Uterus (tissue), 4 donors: ENCODE results near the gene APPBP2. TPM values are rescaled to one million over a fixed set of nuclear protein-coding genes. Genes with fewer than 3 reads are reported as not detected.

Source experiments
- DNase-seq, 2 donors: peaks; one replicate each; pipeline ENCODE4 v3.0.0-alpha.2; 2019 to 2020
- H3K27ac ChIP-seq, 2 donors: fragments of 200-600 bp; sonication (generic); 1 replicate in 1 of 2; 2 replicates in 1 of 2; pipeline ENCODE4 v1.5.1; 2016 to 2018
- H3K27me3 ChIP-seq, 2 donors: fragments of 200-600 bp; sonication (generic); one replicate each; pipeline ENCODE4 v1.5.1; 2018 to 2019; ENCODE audit warnings: control low read depth in 1 of 2
- H3K36me3 ChIP-seq, 2 donors: fragments of 200-600 bp; sonication (generic); one replicate each; pipeline ENCODE4 v1.5.1; 2019; ENCODE audit warnings: control low read depth in 1 of 2
- H3K4me1 ChIP-seq, 2 donors: fragments of 200-600 bp; sonication (generic); one replicate each; pipeline ENCODE4 v1.5.1; 2018 to 2019; ENCODE audit warnings: control low read depth in 1 of 2
- H3K4me3 ChIP-seq, 2 donors: fragments of 200-600 bp; sonication (generic); 1 replicate in 1 of 2; 2 replicates in 1 of 2; pipeline ENCODE4 v1.5.1; 2018 to 2019; ENCODE audit warnings: mild to moderate bottlenecking in 1 of 2
- H3K9me3 ChIP-seq, 2 donors: fragments of 200-600 bp; sonication (generic); one replicate each; pipeline ENCODE4 v1.5.1; 2019; ENCODE audit warnings: control low read depth in 1 of 2
- CTCF ChIP-seq, 4 experiments: fragments of 200-600 bp in 2 of 4; fragments of 450-650 bp in 2 of 4; sonication (generic) in 2 of 4; IDR thresholded peaks; one replicate each; pipeline ENCODE4 v1.5.1; 2016 to 2019; ENCODE audit warnings: antibody characterized with exemption in 4 of 4, mild to moderate bottlenecking in 2 of 4, moderate library complexity in 1 of 4
- POLR2A ChIP-seq, 2 donors: fragments of 450-650 bp; IDR thresholded peaks; one replicate each; pipeline ENCODE4 v1.6.1; 2016; ENCODE audit warnings: antibody characterized with exemption in 2 of 2, mild to moderate bottlenecking in 1 of 2, moderate library complexity in 1 of 2
- intact Hi-C: fragments of 100-400 bp; cut with DNase I; formaldehyde crosslinking; loops from one replicate; pipeline ENCODE4 v1.15.1; 2023; ENCODE audit warnings: low total_unique reads
- total RNA-seq, 4 donors: library from RNA; depleted of rRNA in 3 of 4; stranded (reverse); fragments of >200 nt in 3 of 4; gene quantifications; one replicate each; pipeline versions ENCODE4 v1.1.0 to v1.2.4, GENCODE V29; 2014 to 2023
- donor health status: DM: yes; HTN: yes; CAD: no.

The APPBP2 gene
- total RNA-seq, 4 donors from 2014 or later, result 13.8 to 103 (median 36.2) TPM

DNA sequence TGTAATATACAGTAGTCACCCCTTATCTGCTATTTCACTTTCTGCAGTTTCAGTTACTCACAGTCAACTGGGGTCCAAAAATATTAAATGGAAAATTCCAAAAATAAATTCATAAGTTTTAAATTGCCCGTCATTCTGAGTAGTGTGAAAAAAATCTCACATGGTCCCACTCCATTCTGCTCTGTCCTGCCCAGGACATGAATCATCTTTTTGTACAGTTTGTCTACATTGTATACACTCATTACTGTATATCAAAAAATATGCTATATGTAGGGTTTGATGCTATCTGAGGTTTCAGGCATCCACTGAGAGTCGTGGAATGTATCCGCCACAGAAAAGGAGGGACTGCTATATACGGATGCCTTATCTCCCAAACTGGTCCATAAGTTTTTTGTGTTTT is 16.0 kb upstream of the APPBP2 start:
- H3K4me3 ChIP-seq, result no peak overlapping the region
- no peaks in the 10 kb centered on the region for H3K4me1 ChIP-seq
- no peaks in the 10 kb centered on the region for H3K36me3 ChIP-seq
- DNase-seq, result no peak
- no peak for TF ChIP-seq POLR2A (IDR thresholded peaks at IDR 0.05)
- H3K27ac ChIP-seq, result no peak overlapping the region
- H3K9me3 ChIP-seq, result no peaks in the 10 kb centered on the region
- H3K27me3 ChIP-seq, result no peaks in the 10 kb centered on the region
- intact Hi-C loops, result no loop called here

GRCh38 chr17:60540460-60540859 is 14.4 kb upstream of the APPBP2 start:
- Histone ChIP-seq H3K27me3 (no peaks in the 10 kb centered on the region), H3K4me1 (no peaks in the 10 kb centered on the region), H3K36me3 (no peaks in the 10 kb centered on the region), H3K4me3 (no peak overlapping the region), H3K9me3 (no peaks in the 10 kb centered on the region), H3K27ac (no peak overlapping the region)
- intact Hi-C loops, result no loop called here
- DNase-seq, result no peak
- TF ChIP-seq CTCF (IDR thresholded peaks at IDR 0.05) (no peak), POLR2A (IDR thresholded peaks at IDR 0.05) (no peak)

- no peaks in the 10 kb centered on the region for H3K36me3 ChIP-seq
- no peaks in the 10 kb centered on the region for H3K9me3 ChIP-seq
- H3K27me3 ChIP-seq, result no peaks in the 10 kb centered on the region
- DNase-seq, result no peak
- H3K4me3 ChIP-seq, result no peak overlapping the region
- no peak for TF ChIP-seq POLR2A (IDR thresholded peaks at IDR 0.05)
- no peaks in the 10 kb centered on the region for H3K4me1 ChIP-seq
- no peak overlapping the region for H3K27ac ChIP-seq
- intact Hi-C loops, result no loop called here
These were observed 13.8 kb upstream of the APPBP2 start for GRCh38 chr17:60539807-60540206.

- H3K9me3 ChIP-seq, result no peaks in the 10 kb centered on the region
- H3K4me3 ChIP-seq, result no peak overlapping the region
- no peaks in the 10 kb centered on the region for H3K4me1 ChIP-seq
- no peaks in the 10 kb centered on the region for H3K27me3 ChIP-seq
- intact Hi-C loops, result no loop called here
- DNase-seq, result no peak
- no peak overlapping the region for H3K27ac ChIP-seq
- no peak for TF ChIP-seq POLR2A (IDR thresholded peaks at IDR 0.05)
- TF ChIP-seq CTCF (IDR thresholded peaks at IDR 0.05), result no peak
- H3K36me3 ChIP-seq, result no peaks in the 10 kb centered on the region
These were observed 12.7 kb upstream of the APPBP2 start for GRCh38 chr17:60538726-60539125.

GRCh38 chr17:60535382-60536279 is 9.6 kb upstream of the APPBP2 start:
- DNase-seq, result no peak
- Histone ChIP-seq H3K27me3 (no peaks in the 10 kb centered on the region), H3K4me3 (no peak overlapping the region), H3K27ac (no peak overlapping the region), H3K4me1 (no peaks in the 10 kb centered on the region), H3K9me3 (no peaks in the 10 kb centered on the region), H3K36me3 (no peaks in the 10 kb centered on the region)
- intact Hi-C loops, result no loop called here
- TF ChIP-seq POLR2A (IDR thresholded peaks at IDR 0.05) (no peak), CTCF (IDR thresholded peaks at IDR 0.05) (no peak)

DNA sequence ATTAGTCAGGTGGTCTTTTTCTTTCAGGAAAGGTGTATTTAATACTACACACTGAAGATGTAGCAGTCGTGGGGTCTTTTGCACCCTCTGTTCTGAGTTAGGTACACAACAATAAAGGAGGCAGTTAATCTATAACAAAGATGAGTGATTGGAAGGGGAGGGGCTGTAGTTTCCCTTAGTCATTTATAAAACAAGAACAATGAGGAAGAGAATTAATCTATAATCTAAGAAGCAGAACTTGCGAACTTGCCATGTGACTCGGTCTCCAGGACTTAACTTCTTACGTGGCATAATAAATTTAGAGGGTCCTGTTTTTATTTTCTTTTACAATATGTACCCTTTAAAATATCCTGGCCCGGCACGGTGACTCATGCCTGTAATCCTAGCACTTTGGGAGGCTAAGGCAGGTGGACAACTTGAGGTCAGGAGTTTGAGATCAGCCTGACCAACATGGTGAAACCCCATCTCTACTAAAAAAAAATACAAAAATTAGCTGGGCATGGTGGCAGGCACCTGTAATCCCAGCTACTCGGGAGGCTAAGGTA is 8.6 kb upstream of the APPBP2 start:
- no peaks in the 10 kb centered on the region for H3K9me3 ChIP-seq
- no peaks in the 10 kb centered on the region for H3K36me3 ChIP-seq
- no peak overlapping the region for H3K27ac ChIP-seq
- no peaks in the 10 kb centered on the region for H3K4me1 ChIP-seq
- DNase-seq, result no peak
- H3K4me3 ChIP-seq, result no peak overlapping the region
- no peaks in the 10 kb centered on the region for H3K27me3 ChIP-seq
- TF ChIP-seq POLR2A (IDR thresholded peaks at IDR 0.05) (no peak), CTCF (IDR thresholded peaks at IDR 0.05) (no peak)
- intact Hi-C loops, result no loop called here
